ENCODE measurements around the gene SNX19. TPM values are rescaled to one million over a fixed set of nuclear protein-coding genes. Genes with fewer than 3 reads are reported as not detected.

The SNX19 gene
- total RNA-seq, 1 experiment from 2014 or later: 34.4 TPM

GRCh38 chr11:130825983-130826382, 90.3 kb downstream of the SNX19 start:
- H4K20me1 ChIP-seq (ENCODE audit: control insufficient read depth, insufficient read depth, insufficient read length): no peaks in the 10 kb centered on the region
- no peak overlapping the region for H2AFZ ChIP-seq (ENCODE audit: low read length)
- no peak overlapping the region for H2BK15ac ChIP-seq (ENCODE audit: low read depth, low read length)
- no peaks in the 10 kb centered on the region for H3K23me2 ChIP-seq (ENCODE audit: insufficient read length, low read depth, low read length, poor library complexity, severe bottlenecking)
- Mint-ChIP-seq H3K36me3 (ENCODE audit: insufficient read depth in 1 of 3, low read depth in 3 of 3) (no peaks in the 10 kb centered on the region), H3K4me1 (peaks cover 10 to 15% of the 10 kb centered on the region in 2 experiments), H3K4me3 (no peak overlapping the region), H3K27me3 (ENCODE audit: low read depth) (peaks cover 12% of the 10 kb centered on the region), H3K9me3 (no peaks in the 10 kb centered on the region), H3K27ac (peak overlapping the region in 1 of 3 experiments; percentile 40; a peak in 1 of 7 replicates)
- no peak overlapping the region for H2BK20ac ChIP-seq (ENCODE audit: low read depth, low read length, poor library complexity, severe bottlenecking)
- H2BK12ac ChIP-seq (ENCODE audit: insufficient read length, low read depth, low read length): no peak overlapping the region
- no peak overlapping the region for H3K4ac ChIP-seq (ENCODE audit: low read depth, low read length)
- H2BK5ac ChIP-seq (ENCODE audit: insufficient read length, low read length): no peak overlapping the region
- no peak overlapping the region for H3K14ac ChIP-seq (ENCODE audit: insufficient read depth, low read length)
- no peak overlapping the region for H4K91ac ChIP-seq (ENCODE audit: insufficient read length, low read depth, low read length)
- WGBS (ENCODE audit: extremely low coverage, insufficient read length, low lambda C conversion rate): 100% methylated on average over 2 of the region's 8 CpGs
- H3K4me2 ChIP-seq (ENCODE audit: insufficient read depth, insufficient read length, low read length): no peak overlapping the region
- no peaks in the 10 kb centered on the region for H3K27me3 ChIP-seq (ENCODE audit: insufficient read depth, low read length)
- H3K18ac ChIP-seq (ENCODE audit: insufficient read length, low read depth, low read length): no peak overlapping the region
- no peak overlapping the region for H4K5ac ChIP-seq (ENCODE audit: insufficient read length, low read depth, low read length)
- no peaks in the 10 kb centered on the region for H3K4me1 ChIP-seq (ENCODE audit: insufficient read depth, low read length)
- H2BK120ac ChIP-seq (ENCODE audit: low read depth, low read length, poor library complexity, severe bottlenecking): no peak overlapping the region
- no peak overlapping the region for H3T11ph ChIP-seq (ENCODE audit: low read length)
- H3K56ac ChIP-seq (ENCODE audit: insufficient read length, low read depth, low read length): no peak overlapping the region
- DNase-seq: no peak
- H3K79me2 ChIP-seq (ENCODE audit: insufficient read depth, low read length): no peaks in the 10 kb centered on the region
- H3K23ac ChIP-seq (ENCODE audit: insufficient read length, low read depth, low read length): no peak overlapping the region
- no peak overlapping the region for H2AK5ac ChIP-seq (ENCODE audit: insufficient read length, low read length)
- H4K8ac ChIP-seq (replicated peaks; ENCODE audit: insufficient read length, low read depth, low read length): no peak overlapping the region
- no peak overlapping the region for H3K9ac ChIP-seq (ENCODE audit: extremely low read depth, insufficient read length, low read length)
- no peak for TF ChIP-seq CTCF (conservative IDR thresholded peaks at IDR 0.05)
- H3K27ac ChIP-seq (ENCODE audit: insufficient read length, low read depth, low read length): no peak overlapping the region
- no peaks in the 10 kb centered on the region for H3K79me1 ChIP-seq (ENCODE audit: insufficient read depth, low read depth, low read length, poor library complexity, severe bottlenecking)
- H3K9me3 ChIP-seq (ENCODE audit: control insufficient read depth, low read depth, low read length): no peaks in the 10 kb centered on the region

Measured in H9 (cell line).